OCI-LY3 (cell line): Measurements from ENCODE around the gene RNF11.

Experiments
- H2AFZ ChIP-seq: fragments of 200-600, 300-600 bp; shearing (Covaris generic); 2 replicates; pipeline ENCODE4 v1.6.0; 2014; ENCODE audit warnings: antibody characterized with exemption, low read depth, low read length
- H3K27ac ChIP-seq: fragments of 200-600, 300-600 bp; sonication (generic); 2 replicates; pipeline ENCODE4 v1.5.1; 2014; ENCODE audit warnings: mild to moderate bottlenecking, low read length, moderate library complexity, mixed read lengths
- H3K27me3 ChIP-seq: fragments of 200-600, 300-600 bp; sonication (generic); 2 replicates; pipeline ENCODE4 v1.6.1; 2014; ENCODE audit warnings: low read depth, low read length, mixed read lengths
- H3K36me3 ChIP-seq: fragments of 200-600, 300-600 bp; sonication (generic); replicated peaks from 2 replicates; pipeline ENCODE3; 2014; ENCODE audit warnings: low read depth, low read length, mixed read lengths
- H3K4me1 ChIP-seq: fragments of 300-600, 200-600 bp; sonication (generic); 2 replicates; pipeline ENCODE4 v1.6.1; 2014; ENCODE audit warnings: low read length, mixed read lengths
- H3K4me2 ChIP-seq: fragments of 200-600, 300-600 bp; sonication (generic); 2 replicates; pipeline ENCODE4 v1.6.1; 2014; ENCODE audit warnings: low read length, mixed read lengths
- H3K4me3 ChIP-seq: fragments of 300-600, 200-600 bp; sonication (generic); 2 replicates; pipeline ENCODE4 v1.5.1; 2014; ENCODE audit warnings: antibody characterized with exemption, mild to moderate bottlenecking, low read length, moderate library complexity
- H3K79me2 ChIP-seq: fragments of 300-600, 200-600 bp; shearing (Covaris generic); 2 replicates; pipeline ENCODE4 v1.6.1; 2014; ENCODE audit warnings: mild to moderate bottlenecking, low read length, mixed read lengths
- H3K9ac ChIP-seq: fragments of 300-600, 200-600 bp; shearing (Covaris generic); 2 replicates; pipeline ENCODE4 v1.6.0; 2014; ENCODE audit warnings: mild to moderate bottlenecking, low read length, moderate library complexity
- H3K9me3 ChIP-seq: fragments of 200-600, 300-600 bp; shearing (Covaris generic); 2 replicates; pipeline ENCODE4 v1.6.1; 2014; ENCODE audit warnings: low read length, mixed read lengths; ENCODE audit not compliant: insufficient read depth
- H4K20me1 ChIP-seq: fragments of 200-600, 300-600 bp; sonication (generic); 2 replicates; pipeline ENCODE4 v1.6.1; 2016; ENCODE audit warnings: low read length, mixed read lengths; ENCODE audit not compliant: insufficient read depth
- CTCF ChIP-seq: fragments of 200-600, 300-600 bp; sonication (generic); IDR thresholded peaks from 2 replicates; pipeline ENCODE4 v1.5.1; 2014; ENCODE audit warnings: antibody characterized with exemption, low read length, low read depth
- EZH2phosphoT487 ChIP-seq: fragments of 200-600 bp; shearing (Covaris generic); IDR thresholded peaks from 2 replicates; pipeline ENCODE4 v1.6.1; 2018; ENCODE audit warnings: antibody characterized with exemption, mixed run types, low read depth

Gene RNF11

GRCh38 chr1:51316846-51317120 lies 80.7 kb downstream of the RNF11 start:
- Histone ChIP-seq H2AFZ (no peak overlapping the region), H3K9me3 (no peaks in the 10 kb centered on the region), H3K79me2 (no peaks in the 10 kb centered on the region), H3K27ac (no peak overlapping the region), H3K9ac (no peak overlapping the region), H3K4me1 (peaks cover 31% of the 10 kb centered on the region), H3K4me2 (0 out of 2 replicates have a peak overlapping the region, but pooled peaks have one; percentile 51), H3K4me3 (no peak overlapping the region), H3K27me3 (no peaks in the 10 kb centered on the region), H3K36me3 (no peaks in the 10 kb centered on the region), H4K20me1 (no peaks in the 10 kb centered on the region)
- TF ChIP-seq CTCF (no peak), EZH2phosphoT487 (no peak)

GRCh38 chr1:51317798-51318197 lies 81.7 kb downstream of the RNF11 start:
- H3K27ac ChIP-seq, result no peak overlapping the region
- H3K36me3 ChIP-seq, result no peaks in the 10 kb centered on the region
- no peak overlapping the region for H3K4me2 ChIP-seq
- TF ChIP-seq CTCF, result no peak
- no peak for TF ChIP-seq EZH2phosphoT487
- no peaks in the 10 kb centered on the region for H3K79me2 ChIP-seq
- no peak overlapping the region for H3K4me3 ChIP-seq
- H2AFZ ChIP-seq, result no peak overlapping the region
- H3K4me1 ChIP-seq, result peaks cover 31% of the 10 kb centered on the region
- H3K9ac ChIP-seq, result no peak overlapping the region
- no peaks in the 10 kb centered on the region for H3K9me3 ChIP-seq
- H3K27me3 ChIP-seq, result no peaks in the 10 kb centered on the region
- H4K20me1 ChIP-seq, result no peaks in the 10 kb centered on the region

- H3K36me3 ChIP-seq, result no peaks in the 10 kb centered on the region
- H3K79me2 ChIP-seq, result no peaks in the 10 kb centered on the region
- peaks cover 6% of the 10 kb centered on the region for H3K4me1 ChIP-seq
- H3K9ac ChIP-seq, result no peak overlapping the region
- no peak overlapping the region for H2AFZ ChIP-seq
- no peaks in the 10 kb centered on the region for H3K27me3 ChIP-seq
- H3K27ac ChIP-seq, result no peak overlapping the region
- no peak overlapping the region for H3K4me3 ChIP-seq
- H3K9me3 ChIP-seq, result no peaks in the 10 kb centered on the region
- no peaks in the 10 kb centered on the region for H4K20me1 ChIP-seq
- TF ChIP-seq CTCF (no peak), EZH2phosphoT487 (no peak)
- no peak overlapping the region for H3K4me2 ChIP-seq
These were observed 85.2 kb downstream of the RNF11 start for GRCh38 chr1:51320967-51321923.

GRCh38 chr1:51321924-51322280 lies 85.8 kb downstream of the RNF11 start:
- no peaks in the 10 kb centered on the region for H3K36me3 ChIP-seq
- H3K4me3 ChIP-seq, result no peak overlapping the region
- H3K9me3 ChIP-seq, result no peaks in the 10 kb centered on the region
- H2AFZ ChIP-seq, result no peak overlapping the region
- H3K27ac ChIP-seq, result no peak overlapping the region
- H3K27me3 ChIP-seq, result no peaks in the 10 kb centered on the region
- H4K20me1 ChIP-seq, result no peaks in the 10 kb centered on the region
- H3K79me2 ChIP-seq, result no peaks in the 10 kb centered on the region
- TF ChIP-seq EZH2phosphoT487, result no peak
- TF ChIP-seq CTCF, result no peak
- no peaks in the 10 kb centered on the region for H3K4me1 ChIP-seq
- H3K4me2 ChIP-seq, result no peak overlapping the region
- no peak overlapping the region for H3K9ac ChIP-seq
